GM04504 (cell line): ENCODE measurements around the gene STXBP2.

ENCODE experiments used
- DNase-seq: peaks from one replicate; pipeline ENCODE4 v3.0.0-alpha.2; 2012; ENCODE audit warnings: low read depth

STXBP2 gene

DNA sequence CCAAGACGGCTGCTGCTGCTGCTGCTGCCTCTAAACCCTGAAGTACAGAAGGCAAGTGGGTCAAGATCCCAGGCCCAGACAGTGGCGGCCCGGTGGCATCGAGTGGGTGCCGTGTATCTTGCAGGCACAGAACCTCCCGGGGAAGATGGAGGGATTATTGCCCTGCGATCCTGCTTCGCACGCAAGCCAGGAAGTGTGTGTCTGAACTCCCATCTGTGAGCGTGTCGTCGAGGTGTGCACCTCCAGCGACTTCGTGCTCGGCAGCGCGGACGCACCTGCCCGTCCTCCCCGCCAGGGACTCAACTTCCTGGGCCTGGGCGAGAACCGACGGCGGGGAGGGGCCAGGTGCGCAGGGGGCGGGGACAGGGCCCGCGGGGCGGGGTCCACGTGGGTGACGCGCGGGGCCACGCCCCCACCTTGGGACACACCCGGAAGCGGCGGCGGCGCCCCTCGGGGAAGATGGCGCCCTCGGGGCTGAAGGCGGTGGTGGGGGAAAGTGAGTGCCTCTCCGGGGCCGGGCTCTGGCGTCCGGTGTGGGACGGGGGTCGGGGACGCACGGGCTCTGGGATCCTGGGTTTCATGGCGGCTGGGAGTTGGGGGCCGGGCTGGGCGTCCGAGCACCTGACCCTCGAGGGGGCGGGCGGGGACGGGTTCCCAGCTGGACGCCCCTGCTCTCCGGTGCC is at the start of gene STXBP2:
Gene STXBP2, plus strand, starts transcription at position 420 of the 683 bp plus-strand sequence. Its CDS starts 40 bp downstream, at position 460.
- DNase-seq, result no peak

DNA sequence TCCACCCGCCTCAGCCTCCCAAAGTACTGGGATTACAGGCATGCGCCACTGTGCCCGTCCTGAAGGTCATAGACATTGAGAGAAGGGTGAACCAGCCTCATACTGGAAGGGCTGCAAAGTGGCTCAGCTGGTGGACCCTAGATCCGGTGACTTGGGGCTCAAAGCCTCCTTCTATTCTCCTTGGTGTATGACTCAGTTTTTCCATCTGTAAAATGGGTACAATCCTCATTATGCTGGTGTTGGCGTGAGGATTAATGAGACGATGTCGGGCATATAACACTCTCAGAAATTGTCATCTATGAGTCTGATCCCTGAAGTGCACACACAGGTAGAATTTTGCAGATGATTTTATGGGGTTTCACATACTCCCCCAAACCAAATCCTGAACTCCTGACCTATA is 47.1 kb upstream of the STXBP2 start:
- DNase-seq, result no peak

DNA sequence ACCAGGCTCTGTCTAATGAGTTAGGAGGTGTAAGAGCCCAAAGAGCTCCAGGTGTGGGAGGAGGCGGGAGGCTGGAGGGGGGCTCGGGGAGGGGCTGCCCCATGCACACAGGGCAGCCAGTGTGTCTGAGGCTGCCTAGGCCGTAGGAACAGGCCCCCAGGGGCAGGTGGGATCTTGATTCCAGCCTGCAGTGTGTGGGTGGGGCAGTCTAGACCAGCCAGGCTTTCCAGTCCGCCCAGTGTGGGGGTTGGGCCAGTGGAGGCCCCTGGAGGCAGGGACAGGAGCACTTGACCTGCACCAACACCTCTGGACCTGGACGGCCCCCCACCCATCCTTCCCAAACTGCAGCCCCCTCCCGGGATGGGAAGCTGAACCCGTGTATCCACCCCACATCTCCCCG is 46.7 kb upstream of the STXBP2 start:
- no peak for DNase-seq

DNA sequence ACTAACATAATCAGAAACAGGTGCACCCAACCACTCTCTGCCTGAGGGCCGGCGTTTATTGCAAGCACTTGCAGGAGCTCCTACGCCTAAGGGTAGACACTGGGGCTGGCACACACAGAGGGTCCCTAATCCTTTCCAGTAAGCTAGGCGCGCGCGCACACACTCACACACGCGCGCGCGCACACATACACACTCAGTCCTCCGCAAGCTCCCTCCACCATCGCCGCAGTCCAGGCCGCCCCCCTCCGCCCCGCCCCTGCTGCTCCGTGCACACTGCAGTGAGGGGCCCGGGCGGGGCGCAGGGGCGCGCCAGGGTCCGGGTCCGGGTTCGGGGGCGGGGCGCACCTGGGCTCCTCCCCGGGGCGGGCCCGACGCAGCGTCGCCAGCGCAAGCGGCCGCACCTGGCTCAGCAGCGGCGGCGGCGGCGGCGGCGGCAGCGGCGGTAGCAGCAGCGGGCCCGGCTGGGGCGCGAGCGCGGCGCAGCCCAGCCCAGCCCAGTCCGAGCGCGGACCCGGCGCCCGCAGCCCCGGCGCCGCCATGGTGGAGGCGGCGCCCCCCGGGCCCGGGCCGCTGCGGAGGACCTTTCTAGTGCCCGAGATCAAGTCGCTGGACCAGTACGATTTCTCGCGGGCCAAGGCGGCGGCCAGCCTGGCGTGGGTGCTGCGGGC is 41.3 kb upstream of the STXBP2 start, which contains the start of gene CAMSAP3:
Gene CAMSAP3, plus strand, starts transcription at position 398 of the 668 bp plus-strand sequence. Its CDS starts 140 bp downstream, at position 538.
- no peak for DNase-seq

DNA sequence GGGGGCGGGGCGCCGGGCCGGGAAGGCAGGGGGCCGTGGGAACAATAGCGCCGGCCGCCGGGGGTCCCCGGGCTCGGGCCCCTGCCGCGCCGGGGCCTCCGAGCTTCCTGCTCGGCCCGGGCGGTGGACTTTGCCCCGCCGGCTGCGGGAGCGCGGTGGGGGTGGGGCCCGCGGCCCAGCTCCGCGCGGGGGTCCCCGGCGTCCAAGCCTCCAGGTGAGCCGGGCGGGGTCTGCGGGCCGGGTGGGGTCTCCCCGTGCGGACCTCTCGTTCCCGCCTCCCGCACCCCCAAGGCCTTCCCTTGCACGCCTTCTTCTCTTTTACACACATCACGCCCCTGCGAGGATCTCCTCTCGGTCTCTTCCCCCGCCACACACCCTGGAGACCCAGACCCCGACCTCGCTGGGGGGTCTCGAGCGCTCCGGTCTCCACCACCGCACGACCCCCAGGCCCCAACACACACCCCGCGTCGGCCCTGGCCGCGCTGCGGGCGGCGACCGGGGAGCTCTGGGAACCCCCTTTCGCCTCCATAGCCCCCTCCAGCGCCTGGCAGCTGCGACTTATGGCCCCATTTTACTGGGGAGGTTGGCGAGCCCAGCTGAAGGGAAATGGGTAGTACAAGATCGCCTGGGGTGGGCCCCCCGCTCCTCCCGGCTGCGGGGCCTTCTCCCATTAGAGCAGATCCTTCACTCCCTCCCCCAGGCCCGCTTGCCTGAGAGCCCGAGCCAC is 40.5 kb upstream of the STXBP2 start:
- DNase-seq, result no peak

DNA sequence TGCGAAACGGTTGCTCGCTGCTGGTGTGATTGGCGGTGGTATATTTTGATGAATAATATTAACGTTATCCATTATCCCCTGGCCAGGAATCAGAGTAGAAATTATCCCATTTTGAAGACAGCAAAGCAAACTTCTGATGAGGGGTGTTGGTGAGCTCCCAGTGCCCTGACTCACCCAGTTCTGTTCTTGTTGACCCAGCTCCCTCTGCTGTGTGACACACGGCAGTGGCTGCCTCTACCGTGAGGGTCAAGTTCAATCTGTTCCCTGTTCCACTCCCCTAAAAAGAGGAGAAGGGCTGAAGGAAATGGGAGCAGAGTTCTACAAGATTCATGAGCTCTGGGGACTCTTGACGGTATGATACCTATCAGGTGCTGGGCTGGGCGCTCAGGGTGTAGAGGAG is 39.2 kb upstream of the STXBP2 start:
- no peak for DNase-seq

DNA sequence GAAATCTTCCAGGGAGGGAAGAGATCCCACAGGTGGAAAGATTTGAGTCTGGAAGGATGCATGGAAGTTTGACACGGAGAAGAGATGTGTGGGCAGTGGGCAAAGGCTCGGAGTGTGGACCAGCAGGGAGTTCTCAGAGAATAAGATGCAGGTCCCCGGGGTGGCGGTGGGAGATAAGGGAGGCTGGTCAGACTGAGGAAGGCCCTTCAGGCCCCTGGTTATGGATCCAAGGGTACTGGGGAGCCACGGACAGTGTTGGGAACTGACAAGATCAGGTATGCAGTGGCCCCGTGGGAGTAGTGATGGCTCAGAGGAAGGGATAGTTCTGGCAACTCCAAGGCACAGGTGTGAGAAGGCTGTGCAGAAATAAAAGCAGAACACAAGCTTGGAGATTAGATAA is 38.7 kb upstream of the STXBP2 start:
- DNase-seq, result no peak

DNA sequence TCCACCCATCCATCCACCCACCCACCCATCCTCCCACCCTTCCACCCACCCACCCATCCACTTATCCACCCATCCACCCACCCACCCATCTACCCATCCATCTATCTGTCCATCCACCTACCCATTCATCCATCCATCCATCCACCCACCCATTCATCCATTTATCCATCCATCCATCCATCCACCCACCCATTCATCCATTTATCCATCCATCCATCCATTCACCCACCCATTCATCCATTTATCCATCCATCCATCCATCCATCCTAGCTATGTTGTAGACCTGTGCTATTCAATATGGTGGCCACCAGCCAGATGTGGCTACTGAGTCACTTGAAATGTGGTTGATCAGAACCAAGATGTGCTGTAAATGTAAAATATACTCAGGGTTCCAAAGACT is 36.2 kb upstream of the STXBP2 start:
- DNase-seq, result no peak

DNA sequence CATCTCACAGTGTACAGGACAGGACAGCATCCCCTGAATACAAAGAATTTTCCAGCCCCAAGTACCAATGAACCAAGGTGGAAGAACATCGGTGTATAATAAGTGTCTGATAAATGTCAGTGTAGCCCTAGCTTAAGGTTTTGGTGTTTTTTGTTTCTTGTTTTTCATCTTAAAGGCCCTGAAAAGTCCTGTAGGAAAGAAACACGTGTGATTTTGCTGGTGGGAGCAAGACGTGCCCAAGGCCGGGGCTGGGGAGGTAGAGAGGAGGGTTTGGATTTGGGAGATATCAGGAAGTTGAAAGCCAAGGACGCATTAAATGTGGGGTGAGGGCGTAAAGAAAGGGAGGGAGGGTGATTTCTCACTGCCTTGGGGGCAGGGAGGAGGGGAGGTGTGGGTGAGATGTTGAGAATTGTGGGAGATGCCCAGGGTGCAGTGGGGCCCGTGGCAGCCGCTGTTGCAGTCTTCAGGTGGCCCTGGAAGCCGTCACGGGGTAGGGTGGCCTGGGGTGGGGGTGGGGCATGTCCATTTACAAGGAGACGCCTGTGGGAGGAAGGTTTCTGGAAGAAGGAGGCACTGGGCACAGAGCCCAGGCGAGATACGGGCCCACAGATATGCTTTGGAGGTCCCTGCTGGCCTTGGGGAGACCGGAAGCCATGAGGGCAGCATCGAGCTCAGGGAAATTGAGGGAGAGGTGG is 34.5 kb upstream of the STXBP2 start:
- DNase-seq, result no peak

DNA sequence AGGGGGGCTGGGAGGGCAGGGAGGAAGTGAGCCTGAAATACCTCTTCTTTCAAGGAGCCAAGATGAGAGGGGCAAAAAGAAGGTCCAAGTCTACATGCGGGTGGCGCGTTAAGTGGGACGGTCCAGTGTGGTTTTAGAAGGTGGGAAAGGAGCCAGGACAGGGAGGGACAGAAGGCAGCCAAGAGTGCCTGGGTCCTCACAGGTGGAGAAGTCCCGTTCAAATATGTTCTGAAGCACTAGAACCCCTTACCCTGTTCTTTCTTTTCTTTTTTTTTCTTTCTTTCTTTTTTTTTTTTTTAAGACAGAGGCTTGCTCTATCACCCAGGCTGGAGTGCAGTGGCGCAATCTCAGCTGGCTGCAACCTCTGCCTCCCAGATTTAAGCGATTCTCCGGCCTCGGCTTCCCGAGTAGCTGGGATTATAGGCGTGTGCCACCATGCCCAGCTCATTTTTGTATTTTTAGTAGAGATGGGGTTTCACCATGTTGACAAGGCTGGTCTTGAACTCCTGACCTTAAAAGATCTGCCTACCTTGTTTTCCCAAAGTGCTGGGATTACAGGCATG is 33.9 kb upstream of the STXBP2 start:
- no peak for DNase-seq

DNA sequence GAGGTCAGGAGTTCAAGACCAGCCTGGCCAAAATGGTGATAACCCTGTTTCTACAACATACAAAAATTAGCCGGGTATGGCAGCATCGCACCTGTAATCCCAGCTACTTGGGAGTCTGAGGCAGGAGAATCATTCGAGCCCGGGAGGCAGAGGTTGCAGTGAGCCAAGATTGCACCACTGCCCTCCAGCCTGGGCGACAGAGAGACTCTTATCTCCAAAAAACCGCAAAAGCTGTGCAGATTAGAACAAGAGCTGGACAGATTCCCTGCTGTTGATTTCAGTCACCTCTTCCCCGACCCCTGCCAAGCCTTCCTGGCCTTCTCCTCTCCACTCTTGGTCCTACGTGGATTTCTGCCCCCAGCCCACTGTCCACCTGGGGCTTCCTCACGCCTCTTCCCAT is 33.0 kb upstream of the STXBP2 start:
- DNase-seq, result no peak

DNA sequence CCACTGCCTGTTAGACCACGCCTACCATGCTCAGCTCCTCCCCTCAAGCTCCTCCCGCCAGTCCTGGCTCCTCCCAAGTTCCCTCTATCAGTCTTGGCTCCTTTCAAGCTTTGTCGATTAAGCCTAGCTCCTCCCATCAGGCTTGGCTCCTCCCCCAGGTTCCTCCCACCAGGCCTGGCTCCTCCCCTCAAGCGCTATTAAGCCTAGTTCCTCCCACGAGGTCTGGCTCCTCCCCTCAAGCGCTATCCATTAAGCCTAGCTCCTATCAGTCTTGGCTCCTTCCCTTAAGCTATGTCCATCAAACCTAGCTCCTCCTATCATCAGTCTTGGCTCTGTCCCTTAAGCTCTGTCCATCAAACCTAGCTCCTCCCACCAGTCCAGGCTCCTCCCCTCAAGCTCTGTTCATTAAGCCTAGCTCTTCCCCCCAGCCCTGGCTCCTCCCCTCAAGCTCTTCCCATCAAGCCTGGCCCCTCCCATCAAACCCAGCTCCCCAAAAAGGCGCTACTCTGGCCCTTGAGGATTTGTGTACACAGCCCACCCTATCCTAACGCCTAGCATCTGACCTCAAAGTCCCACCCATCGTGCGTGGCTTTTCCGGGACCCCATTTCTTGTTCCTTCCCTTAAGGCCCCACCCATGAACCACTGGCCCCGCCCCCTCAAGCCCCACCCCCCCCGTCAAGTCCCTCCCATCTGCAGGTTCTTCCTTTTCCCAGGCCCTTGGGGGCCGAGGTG is 31.3 kb upstream of the STXBP2 start:
- DNase-seq, result no peak

DNA sequence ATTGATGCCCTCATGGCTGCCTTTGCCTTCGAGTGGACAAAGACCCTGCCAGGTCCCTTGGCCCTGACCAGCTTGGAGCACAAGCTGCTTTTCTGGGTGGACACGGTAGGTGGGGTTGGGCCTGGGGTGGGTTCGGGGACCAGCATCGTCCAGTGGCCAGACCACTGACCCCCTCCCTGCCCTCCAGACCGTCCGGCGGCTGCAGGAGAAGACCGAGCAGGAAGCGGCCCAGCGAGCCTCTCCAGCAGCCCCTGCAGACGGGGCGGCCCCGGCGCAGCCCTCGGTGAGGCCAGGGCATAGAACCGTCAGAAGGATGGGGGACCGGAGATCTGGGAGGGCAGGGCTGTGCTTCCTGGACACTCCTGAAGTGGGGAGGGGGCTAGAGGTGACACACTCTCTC is 30.6 kb upstream of the STXBP2 start:
- DNase-seq, result no peak

DNA sequence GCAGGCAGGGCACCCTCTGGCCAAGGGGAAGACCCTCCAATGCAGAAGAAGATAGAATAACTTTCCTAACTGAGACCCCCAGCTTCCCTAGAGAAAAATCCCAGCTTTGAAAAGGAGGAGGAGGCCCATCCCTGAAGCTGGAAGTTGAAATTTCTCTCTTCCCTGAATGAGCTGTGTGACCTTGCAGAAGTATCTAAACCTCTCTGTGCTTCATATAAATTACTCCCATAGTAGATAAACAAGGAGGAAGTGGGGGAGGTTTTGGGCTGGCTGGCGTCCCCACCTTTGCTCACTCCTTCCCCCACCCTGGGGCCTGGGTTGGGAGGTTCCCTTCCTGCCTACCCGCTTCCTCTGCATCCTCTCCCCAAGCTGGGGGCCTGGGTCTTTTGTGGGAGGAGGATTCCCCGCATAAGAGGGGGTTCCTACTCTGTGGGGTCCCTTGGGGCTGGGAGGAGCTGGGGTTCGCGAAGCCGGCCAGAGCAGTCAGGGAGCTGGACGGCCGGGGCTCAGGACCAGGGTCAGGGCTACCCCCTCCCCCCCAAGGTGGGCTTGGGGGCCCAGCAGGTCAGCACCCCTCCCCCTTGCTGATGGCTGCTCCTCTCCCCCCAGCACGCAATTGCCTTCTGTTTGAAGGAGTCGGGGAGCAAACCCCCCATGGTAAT is 29.6 kb upstream of the STXBP2 start:
- no peak for DNase-seq

DNA sequence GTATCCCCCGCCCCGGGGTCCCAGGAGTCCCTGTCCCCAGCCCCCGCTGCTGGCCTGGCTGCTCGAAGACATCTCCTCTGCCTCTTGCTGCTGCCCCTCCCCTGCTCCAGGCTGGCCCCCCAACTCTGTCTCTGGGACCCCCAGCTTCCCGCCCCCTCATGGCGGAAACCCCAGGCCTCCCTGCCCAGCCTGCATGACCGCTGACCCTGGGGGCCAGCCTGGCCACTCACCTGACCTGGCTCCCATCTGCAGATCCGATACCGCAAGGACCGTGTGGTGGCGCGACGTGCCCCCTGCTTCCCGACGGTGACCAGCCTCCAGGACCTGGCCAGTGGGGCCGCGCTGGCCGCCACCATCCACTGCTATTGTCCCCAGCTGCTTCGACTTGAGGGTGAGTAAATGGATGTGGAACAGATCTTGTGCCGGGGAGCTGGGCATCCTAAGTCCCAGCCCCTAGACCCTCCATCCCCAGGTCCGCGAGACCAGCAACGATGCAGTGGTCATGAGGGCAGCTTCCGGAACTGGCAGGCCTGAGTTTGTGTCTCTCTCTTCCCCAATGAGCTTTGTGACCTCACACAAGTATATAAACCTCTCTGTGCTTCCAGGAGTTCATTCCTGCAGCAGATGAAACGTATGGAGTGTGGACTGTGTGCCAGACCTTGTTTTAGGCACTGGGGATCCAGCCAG is 28.9 kb upstream of the STXBP2 start:
- no peak for DNase-seq

DNA sequence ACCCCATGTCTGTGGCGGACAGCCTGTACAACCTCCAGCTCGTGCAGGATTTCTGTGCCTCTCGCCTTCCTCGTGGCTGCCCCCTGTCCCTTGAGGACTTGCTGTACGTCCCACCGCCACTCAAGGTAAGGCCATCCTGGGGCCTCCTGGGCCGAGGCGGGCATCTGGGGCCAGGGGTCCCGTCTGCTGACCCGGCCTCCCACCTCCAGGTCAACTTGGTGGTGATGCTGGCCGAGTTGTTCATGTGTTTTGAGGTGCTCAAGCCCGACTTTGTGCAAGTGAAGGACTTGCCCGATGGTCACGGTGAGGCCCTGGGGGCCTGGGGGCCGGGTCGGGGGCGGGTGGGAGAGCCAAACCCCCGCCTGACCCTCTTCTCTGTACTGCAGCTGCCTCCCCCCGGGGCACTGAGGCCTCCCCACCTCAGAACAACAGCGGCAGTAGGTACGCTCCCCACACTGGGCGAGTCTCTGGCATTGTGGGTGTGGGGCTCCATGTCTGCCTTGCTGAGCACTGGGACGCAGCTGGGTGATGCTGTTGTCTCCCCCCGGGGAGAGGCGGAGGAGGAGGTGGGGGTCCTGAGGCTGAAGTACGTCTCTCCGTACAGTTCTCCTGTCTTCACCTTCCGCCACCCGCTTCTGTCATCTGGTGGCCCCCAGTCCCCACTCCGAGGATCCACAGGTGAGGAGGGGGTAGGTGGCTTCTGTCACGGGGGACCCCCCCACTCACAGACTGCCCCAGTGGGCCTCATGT is 26.2 kb upstream of the STXBP2 start:
- no peak for DNase-seq

DNA sequence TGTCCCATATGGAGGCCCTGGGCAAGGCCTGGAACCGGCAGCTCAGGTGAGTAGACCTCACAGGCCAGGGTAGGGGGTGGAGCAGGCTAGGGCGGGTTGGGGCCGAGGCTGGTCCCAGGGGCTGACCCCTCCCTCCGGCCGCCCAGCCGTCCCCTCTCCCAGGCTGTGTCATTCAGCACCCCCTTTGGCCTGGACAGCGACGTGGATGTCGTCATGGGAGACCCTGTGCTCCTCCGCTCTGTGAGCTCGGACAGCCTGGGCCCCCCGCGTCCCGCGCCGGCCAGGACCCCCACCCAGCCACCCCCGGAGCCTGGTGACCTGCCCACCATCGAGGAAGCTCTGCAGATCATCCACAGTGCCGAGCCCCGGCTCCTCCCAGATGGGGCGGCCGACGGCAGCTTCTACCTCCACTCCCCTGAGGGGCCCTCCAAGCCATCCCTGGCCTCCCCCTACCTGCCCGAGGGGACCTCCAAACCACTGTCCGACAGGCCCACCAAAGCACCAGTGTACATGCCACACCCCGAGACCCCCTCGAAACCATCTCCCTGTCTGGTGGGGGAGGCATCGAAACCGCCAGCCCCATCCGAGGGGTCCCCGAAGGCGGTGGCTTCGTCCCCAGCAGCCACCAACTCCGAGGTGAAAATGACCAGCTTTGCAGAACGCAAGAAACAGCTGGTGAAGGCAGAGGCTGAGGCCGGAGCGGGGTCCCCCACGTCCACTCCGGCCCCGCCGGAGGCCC is 25.2 kb upstream of the STXBP2 start:
- DNase-seq, result no peak

DNA sequence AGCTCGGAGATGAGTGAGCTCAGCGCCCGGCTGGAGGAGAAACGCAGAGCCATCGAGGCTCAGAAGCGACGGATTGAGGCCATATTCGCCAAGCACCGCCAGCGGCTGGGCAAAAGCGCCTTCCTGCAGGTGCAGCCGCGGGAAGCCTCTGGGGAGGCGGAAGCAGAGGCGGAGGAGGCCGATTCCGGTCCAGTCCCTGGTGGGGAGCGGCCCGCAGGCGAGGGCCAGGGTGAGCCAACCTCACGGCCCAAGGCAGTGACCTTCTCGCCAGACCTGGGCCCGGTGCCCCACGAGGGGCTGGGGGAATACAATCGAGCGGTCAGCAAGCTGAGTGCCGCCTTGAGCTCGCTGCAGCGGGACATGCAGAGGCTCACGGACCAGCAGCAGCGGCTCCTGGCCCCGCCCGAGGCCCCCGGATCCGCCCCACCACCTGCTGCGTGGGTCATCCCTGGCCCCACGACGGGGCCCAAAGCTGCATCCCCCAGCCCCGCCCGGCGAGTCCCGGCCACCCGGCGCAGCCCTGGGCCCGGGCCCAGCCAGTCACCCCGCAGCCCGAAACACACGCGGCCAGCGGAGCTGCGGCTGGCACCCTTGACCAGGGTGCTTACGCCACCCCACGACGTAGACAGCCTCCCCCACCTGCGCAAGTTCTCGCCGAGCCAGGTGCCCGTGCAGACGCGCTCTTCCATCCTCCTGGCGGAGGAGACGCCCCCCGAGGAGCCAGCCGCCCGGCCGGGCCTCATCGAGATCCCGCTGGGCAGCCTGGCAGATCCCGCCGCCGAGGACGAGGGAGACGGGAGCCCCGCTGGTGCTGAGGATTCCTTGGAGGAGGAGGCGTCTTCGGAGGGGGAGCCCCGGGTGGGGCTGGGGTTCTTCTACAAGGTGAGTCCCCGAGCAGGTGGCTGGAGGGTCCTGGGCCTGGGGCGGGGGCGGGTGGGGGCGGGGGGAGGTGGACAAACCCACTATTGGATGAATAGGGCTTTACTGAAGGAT is 24.3 kb upstream of the STXBP2 start:
- DNase-seq, result no peak
